ENCODE measurements around the gene MVB12B.

Gene MVB12B

DNA sequence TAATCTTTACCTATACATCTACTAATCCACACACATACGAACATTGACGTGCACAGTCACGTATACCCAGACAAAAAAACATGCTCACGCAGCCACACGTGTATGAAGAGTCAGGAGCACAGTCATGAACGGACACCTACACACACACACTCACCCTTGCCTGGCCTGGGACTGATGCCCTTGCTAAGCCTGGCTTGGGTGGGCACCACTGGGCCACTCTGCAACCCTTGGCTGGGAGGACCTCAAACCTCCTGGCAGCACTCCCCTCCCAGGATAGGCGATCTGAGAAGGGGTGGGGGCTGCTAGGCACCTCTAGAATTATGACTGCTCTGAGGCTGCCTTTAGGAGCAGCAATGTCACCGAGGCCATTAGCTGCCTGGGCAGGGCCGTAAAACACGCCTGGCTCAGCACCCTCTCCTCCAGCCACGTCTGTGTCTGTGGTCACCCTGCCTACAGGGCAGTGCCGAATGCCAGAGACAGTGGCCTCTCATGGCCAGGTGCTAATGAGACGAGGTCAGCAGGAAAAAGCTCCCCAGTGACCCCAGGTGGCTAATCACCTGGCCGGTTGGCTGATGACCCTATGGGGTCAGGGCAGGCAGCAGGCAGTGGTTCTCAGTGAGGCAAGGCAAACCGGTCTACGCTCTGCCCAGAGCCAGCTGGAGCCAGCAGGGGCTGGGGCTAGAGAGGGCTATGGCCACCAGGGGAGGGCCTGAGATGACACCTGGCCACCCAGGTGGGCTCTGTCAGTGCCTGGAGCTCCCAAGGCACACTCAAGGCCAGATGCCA is 33.7 kb upstream of the MVB12B start:
- H3K4me2 ChIP-seq (ENCODE audit: low read depth, low read length, poor library complexity, severe bottlenecking): no peak overlapping the region
- H3F3A ChIP-seq (ENCODE audit: low read depth): no peaks in the 10 kb centered on the region
- H2AFZ ChIP-seq (ENCODE audit: low read length): no peak overlapping the region

DNA sequence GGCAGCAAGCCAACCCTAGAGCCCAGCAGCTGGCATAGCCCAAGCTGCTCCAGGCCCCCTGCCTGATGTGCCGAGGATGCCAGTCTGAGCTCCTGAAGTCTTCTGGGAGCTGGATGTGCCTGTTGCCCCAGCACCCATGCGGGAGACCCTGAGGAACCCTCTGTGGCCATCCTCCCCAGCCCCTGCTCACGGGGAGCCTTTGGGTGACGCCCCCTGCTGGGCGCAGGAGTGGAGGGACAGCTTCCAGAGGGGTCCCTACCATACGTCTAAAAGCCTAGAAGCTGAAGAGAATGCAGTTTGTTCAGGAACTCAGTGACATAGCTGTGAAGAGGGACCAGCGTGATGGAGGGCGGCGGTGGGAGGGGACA is 33.1 kb upstream of the MVB12B start:
- no peaks in the 10 kb centered on the region for H3K36me3 ChIP-seq (ENCODE audit: insufficient read depth, low read length)
- H3K9me2 ChIP-seq (replicated peaks; ENCODE audit: low read depth, low read length): no peaks in the 10 kb centered on the region
- no peak overlapping the region for H3K4me2 ChIP-seq (ENCODE audit: low read depth, low read length, poor library complexity, severe bottlenecking)
- no peaks in the 10 kb centered on the region for H4K20me1 ChIP-seq (ENCODE audit: insufficient read depth, low read length, poor library complexity, severe bottlenecking)
- no peaks in the 10 kb centered on the region for H3K27me3 ChIP-seq (ENCODE audit: insufficient read depth, low read length, poor library complexity, severe bottlenecking)
- no peaks in the 10 kb centered on the region for H3K79me2 ChIP-seq (ENCODE audit: insufficient read depth, low read length)
- H3K4me1 ChIP-seq (ENCODE audit: insufficient read depth, low read length, poor library complexity, severe bottlenecking): no peaks in the 10 kb centered on the region
- TF ChIP-seq, protein P1, sequence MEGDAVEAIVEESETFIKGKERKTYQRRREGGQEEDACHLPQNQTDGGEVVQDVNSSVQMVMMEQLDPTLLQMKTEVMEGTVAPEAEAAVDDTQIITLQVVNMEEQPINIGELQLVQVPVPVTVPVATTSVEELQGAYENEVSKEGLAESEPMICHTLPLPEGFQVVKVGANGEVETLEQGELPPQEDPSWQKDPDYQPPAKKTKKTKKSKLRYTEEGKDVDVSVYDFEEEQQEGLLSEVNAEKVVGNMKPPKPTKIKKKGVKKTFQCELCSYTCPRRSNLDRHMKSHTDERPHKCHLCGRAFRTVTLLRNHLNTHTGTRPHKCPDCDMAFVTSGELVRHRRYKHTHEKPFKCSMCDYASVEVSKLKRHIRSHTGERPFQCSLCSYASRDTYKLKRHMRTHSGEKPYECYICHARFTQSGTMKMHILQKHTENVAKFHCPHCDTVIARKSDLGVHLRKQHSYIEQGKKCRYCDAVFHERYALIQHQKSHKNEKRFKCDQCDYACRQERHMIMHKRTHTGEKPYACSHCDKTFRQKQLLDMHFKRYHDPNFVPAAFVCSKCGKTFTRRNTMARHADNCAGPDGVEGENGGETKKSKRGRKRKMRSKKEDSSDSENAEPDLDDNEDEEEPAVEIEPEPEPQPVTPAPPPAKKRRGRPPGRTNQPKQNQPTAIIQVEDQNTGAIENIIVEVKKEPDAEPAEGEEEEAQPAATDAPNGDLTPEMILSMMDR (conservative IDR thresholded peaks at IDR 0.05; ENCODE audit: low read length): peak; percentile 83
- TF ChIP-seq EZH2phosphoT487 (IDR thresholded peaks at IDR 0.05; ENCODE audit: borderline replicate concordance): no peak
- no peak overlapping the region for H3K4me3 ChIP-seq (ENCODE audit: low read length, poor library complexity, severe bottlenecking)
- H3K9ac ChIP-seq (ENCODE audit: low read depth, low read length, poor library complexity, severe bottlenecking): no peak overlapping the region
- no peak overlapping the region for H2AFZ ChIP-seq (ENCODE audit: low read length)
- no peaks in the 10 kb centered on the region for H3F3A ChIP-seq (ENCODE audit: low read depth)
- no peaks in the 10 kb centered on the region for H3K9me3 ChIP-seq (ENCODE audit: insufficient read depth, low read depth, low read length)

More for the DNA sequence above, 33.7 kb upstream of the MVB12B start:
- Histone ChIP-seq H3K9me3 (ENCODE audit: insufficient read depth, low read depth, low read length) (no peaks in the 10 kb centered on the region), H3K79me2 (ENCODE audit: insufficient read depth, low read length) (no peaks in the 10 kb centered on the region), H3K27me3 (ENCODE audit: insufficient read depth, low read length, poor library complexity, severe bottlenecking) (no peaks in the 10 kb centered on the region), H3K9me2 (replicated peaks; ENCODE audit: low read depth, low read length) (no peaks in the 10 kb centered on the region), H3K4me3 (ENCODE audit: low read length, poor library complexity, severe bottlenecking) (no peak overlapping the region), H4K20me1 (ENCODE audit: insufficient read depth, low read length, poor library complexity, severe bottlenecking) (no peaks in the 10 kb centered on the region), H3K36me3 (ENCODE audit: insufficient read depth, low read length) (no peaks in the 10 kb centered on the region), H3K9ac (ENCODE audit: low read depth, low read length, poor library complexity, severe bottlenecking) (no peak overlapping the region), H3K4me1 (ENCODE audit: insufficient read depth, low read length, poor library complexity, severe bottlenecking) (no peaks in the 10 kb centered on the region)
- TF ChIP-seq, protein P1 (conservative IDR thresholded peaks at IDR 0.05; ENCODE audit: low read length): no peak
- no peak for TF ChIP-seq EZH2phosphoT487 (IDR thresholded peaks at IDR 0.05; ENCODE audit: borderline replicate concordance)

DNA sequence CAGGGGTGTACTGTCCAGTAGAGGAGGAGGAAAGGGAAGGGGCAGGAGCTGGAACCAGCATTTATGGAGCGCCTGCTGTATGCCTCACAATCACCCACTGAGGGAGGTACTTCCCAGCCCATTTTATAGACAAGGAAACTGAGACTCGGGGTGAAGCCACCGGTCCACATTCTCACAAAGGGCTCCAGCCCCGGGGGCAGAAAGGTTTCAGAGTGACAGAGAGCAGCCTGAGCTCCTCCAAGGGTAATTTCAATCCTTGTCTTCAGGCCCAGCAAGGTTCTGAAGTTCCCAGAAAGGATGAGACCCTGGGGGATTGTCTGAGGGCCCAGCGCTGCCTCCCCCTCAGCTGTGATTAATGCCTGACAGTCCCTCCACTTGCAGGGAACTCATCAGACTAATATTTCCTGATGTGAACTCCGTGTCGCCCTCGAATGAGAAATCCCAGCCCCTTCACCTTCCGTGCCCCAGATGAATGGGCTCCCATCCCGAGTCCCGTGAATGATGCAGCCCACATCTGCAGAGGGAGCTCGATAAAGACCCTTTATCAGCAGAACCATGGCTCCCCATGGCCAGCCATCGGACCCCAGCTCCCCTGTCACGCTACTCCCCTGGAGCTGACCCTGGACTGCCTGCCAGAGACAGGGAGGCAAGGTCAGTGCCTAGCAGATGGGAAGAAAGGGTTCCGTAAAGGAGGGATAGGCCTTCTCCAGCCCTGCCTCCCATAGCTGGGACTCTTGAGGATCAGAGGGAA is 32.1 kb upstream of the MVB12B start:
- H3K79me2 ChIP-seq (ENCODE audit: insufficient read depth, low read length): no peaks in the 10 kb centered on the region
- no peaks in the 10 kb centered on the region for H3K9me3 ChIP-seq (ENCODE audit: insufficient read depth, low read depth, low read length)
- no peaks in the 10 kb centered on the region for H3K36me3 ChIP-seq (ENCODE audit: insufficient read depth, low read length)
- no peaks in the 10 kb centered on the region for H3K9me2 ChIP-seq (replicated peaks; ENCODE audit: low read depth, low read length)
- H3K9ac ChIP-seq (ENCODE audit: low read depth, low read length, poor library complexity, severe bottlenecking): no peak overlapping the region
- H3F3A ChIP-seq (ENCODE audit: low read depth): no peaks in the 10 kb centered on the region
- no peaks in the 10 kb centered on the region for H3K4me1 ChIP-seq (ENCODE audit: insufficient read depth, low read length, poor library complexity, severe bottlenecking)
- no peak overlapping the region for H3K4me3 ChIP-seq (ENCODE audit: low read length, poor library complexity, severe bottlenecking)
- H2AFZ ChIP-seq (ENCODE audit: low read length): no peak overlapping the region
- no peak overlapping the region for H3K4me2 ChIP-seq (ENCODE audit: low read depth, low read length, poor library complexity, severe bottlenecking)
- no peaks in the 10 kb centered on the region for H4K20me1 ChIP-seq (ENCODE audit: insufficient read depth, low read length, poor library complexity, severe bottlenecking)
- H3K27me3 ChIP-seq (ENCODE audit: insufficient read depth, low read length, poor library complexity, severe bottlenecking): no peaks in the 10 kb centered on the region
- TF ChIP-seq, protein P1 (conservative IDR thresholded peaks at IDR 0.05; ENCODE audit: low read length): no peak
- no peak for TF ChIP-seq EZH2phosphoT487 (IDR thresholded peaks at IDR 0.05; ENCODE audit: borderline replicate concordance)

All from Loucy (cell line).